Measurements from ENCODE around the gene EDN3.

DNA sequence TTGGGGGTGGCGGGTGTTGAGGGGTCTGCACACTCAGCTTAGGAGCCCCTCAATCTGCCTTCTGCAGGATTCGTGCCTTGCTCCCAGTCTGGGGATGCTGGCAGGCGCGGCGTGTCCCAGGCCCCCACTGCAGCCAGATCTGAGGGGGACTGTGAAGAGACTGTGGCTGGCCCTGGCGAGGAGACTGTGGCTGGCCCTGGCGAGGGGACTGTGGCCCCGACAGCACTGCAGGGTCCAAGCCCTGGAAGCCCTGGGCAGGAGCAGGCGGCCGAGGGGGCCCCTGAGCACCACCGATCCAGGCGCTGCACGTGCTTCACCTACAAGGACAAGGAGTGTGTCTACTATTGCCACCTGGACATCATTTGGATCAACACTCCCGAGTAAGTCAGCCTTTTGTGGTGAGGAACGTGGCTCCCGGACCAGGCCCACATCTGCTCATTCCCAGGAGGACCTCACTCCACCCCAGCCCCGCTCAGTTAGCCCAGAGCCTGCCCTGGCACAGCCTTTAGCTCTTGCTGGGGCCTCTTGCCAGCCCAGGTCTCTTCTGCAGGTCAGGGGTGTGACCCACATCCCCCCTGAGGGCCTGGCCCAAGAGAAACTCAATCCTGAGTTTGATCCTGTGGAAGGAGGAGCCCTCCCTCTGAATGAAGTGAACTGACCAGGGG is 1.1 kb downstream of the EDN3 start:
- TF ChIP-seq, protein P1, sequence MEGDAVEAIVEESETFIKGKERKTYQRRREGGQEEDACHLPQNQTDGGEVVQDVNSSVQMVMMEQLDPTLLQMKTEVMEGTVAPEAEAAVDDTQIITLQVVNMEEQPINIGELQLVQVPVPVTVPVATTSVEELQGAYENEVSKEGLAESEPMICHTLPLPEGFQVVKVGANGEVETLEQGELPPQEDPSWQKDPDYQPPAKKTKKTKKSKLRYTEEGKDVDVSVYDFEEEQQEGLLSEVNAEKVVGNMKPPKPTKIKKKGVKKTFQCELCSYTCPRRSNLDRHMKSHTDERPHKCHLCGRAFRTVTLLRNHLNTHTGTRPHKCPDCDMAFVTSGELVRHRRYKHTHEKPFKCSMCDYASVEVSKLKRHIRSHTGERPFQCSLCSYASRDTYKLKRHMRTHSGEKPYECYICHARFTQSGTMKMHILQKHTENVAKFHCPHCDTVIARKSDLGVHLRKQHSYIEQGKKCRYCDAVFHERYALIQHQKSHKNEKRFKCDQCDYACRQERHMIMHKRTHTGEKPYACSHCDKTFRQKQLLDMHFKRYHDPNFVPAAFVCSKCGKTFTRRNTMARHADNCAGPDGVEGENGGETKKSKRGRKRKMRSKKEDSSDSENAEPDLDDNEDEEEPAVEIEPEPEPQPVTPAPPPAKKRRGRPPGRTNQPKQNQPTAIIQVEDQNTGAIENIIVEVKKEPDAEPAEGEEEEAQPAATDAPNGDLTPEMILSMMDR (IDR thresholded peaks at IDR 0.05), result no peak
- no peak for TF ChIP-seq POLR2A (IDR thresholded peaks at IDR 0.05)
- TF ChIP-seq POLR2AphosphoS5 (IDR thresholded peaks at IDR 0.05), result no peak

Data from gastroesophageal sphincter (tissue), 3 donors.